HCT116 (cell line): ENCODE data around the gene PHKA2. TPM values are rescaled to one million over a fixed set of nuclear protein-coding genes. Genes with fewer than 3 reads are reported as not detected.

Experiments used
- ATAC-seq: fragments of 200-7000 bp; cut with Tn5 transposase; 2 replicates; pipeline ENCODE4 v1.9.1; 2020; ENCODE audit warnings: mild to moderate bottlenecking, moderate library complexity
- BruUV-seq: library from RNA; stranded (reverse); fragments of 400-500 nt; replicated peaks from 2 replicates; lab custom pipeline; 2021; lab: Mats Ljungman, UMichigan
- CTCF ChIA-PET: fragments of 300-600 bp; sonication (Branson Sonifier 250); formaldehyde crosslinking; loops from one replicate; lab custom pipeline; 2021; ENCODE audit warnings: antibody characterized with exemption; lab: Charles Lee
- POLR2A ChIA-PET: fragments of 300-600, 350-600 bp; sonication (Branson Sonifier 250); formaldehyde crosslinking; loops from one replicate; lab custom pipeline; 2021; ENCODE audit warnings: antibody characterized with exemption; lab: Charles Lee
- RAD21 ChIA-PET, 2 experiments: fragments of 300-600 bp; sonication (Branson Sonifier 250); formaldehyde crosslinking; loops; one replicate each; lab custom pipeline; 2023; ENCODE audit warnings: low total read pairs in 2 of 2; ENCODE audit not compliant: uncharacterized antibody in 2 of 2, unreplicated experiment in 2 of 2, low non-redundant PET in 1 of 2; lab: Charles Lee
- DNase-seq: peaks from one replicate; pipeline ENCODE4 v3.0.0-alpha.2; 2010; ENCODE audit warnings: low read depth, low spot score
- H2AFZ ChIP-seq: fragments of 200-600 bp; shearing (Covaris generic), sonication (generic); 2 replicates; pipeline ENCODE4 v1.6.1; 2017; ENCODE audit warnings: low read depth, mixed run types, mixed read lengths, antibody characterized with exemption, low read length; ENCODE audit not compliant: poor library complexity, severe bottlenecking
- H3K27ac ChIP-seq: 2 replicates; pipeline ENCODE4 v1.5.1; 2012; ENCODE audit warnings: low read depth, low read length
- H3K27me3 ChIP-seq: fragments of 200-600 bp; sonication (generic); 2 replicates; pipeline ENCODE4 v1.6.1; 2016; ENCODE audit warnings: mixed run types, low read length, mixed read lengths; ENCODE audit not compliant: insufficient read depth
- H3K36me3 ChIP-seq, 2 experiments: fragments of 200-500 bp in 1 of 2; fragments of 200-600 bp in 1 of 2; sonication (Bioruptor generic) in 1 of 2; sonication (generic) in 1 of 2; 2 replicates each; pipeline versions ENCODE4 v1.5.1 to v1.6.1; 2014 to 2016; ENCODE audit warnings: low read length in 2 of 2, inconsistent platforms in 1 of 2, mixed read lengths in 1 of 2, mixed run types in 1 of 2; ENCODE audit not compliant: insufficient read depth in 2 of 2, control insufficient read depth in 1 of 2
- H3K4me1 ChIP-seq, 2 experiments: fragments of 200-600 bp in 1 of 2; sonication (generic) in 1 of 2; 2 replicates each; pipeline versions ENCODE4 v1.5.1 to v1.6.1; 2012 to 2017; ENCODE audit warnings: low read length in 2 of 2, inconsistent platforms in 1 of 2, mild to moderate bottlenecking in 1 of 2, mixed read lengths in 1 of 2, mixed run types in 1 of 2, moderate library complexity in 1 of 2; ENCODE audit not compliant: insufficient read depth in 2 of 2, control insufficient read depth in 1 of 2
- H3K4me2 ChIP-seq: fragments of 200-600 bp; sonication (generic); 2 replicates; pipeline ENCODE4 v1.6.1; 2017; ENCODE audit warnings: mixed run types, low read length, mixed read lengths
- H3K4me3 ChIP-seq, 2 experiments: fragments of 200-600 bp in 1 of 2; sonication (generic) in 1 of 2; replicated peaks in 1 of 2; 2 replicates each; pipeline ENCODE4 v1.5.1; 2011 to 2016; ENCODE audit warnings: low read length in 2 of 2, control low read depth in 1 of 2, low read depth in 1 of 2, mild to moderate bottlenecking in 1 of 2, mixed read lengths in 1 of 2, mixed run types in 1 of 2
- H3K79me2 ChIP-seq: fragments of 200-600 bp; sonication (generic); 2 replicates; pipeline ENCODE4 v1.6.1; 2017; ENCODE audit warnings: mild to moderate bottlenecking, mixed run types, low read length, moderate library complexity, mixed read lengths; ENCODE audit not compliant: insufficient read depth
- H3K9ac ChIP-seq: fragments of 200-600 bp; sonication (generic); 2 replicates; pipeline ENCODE4 v1.6.1; 2016; ENCODE audit warnings: low read length, mixed read lengths
- H3K9me2 ChIP-seq: fragments of 200-600 bp; sonication (generic), shearing (Covaris generic); 2 replicates; pipeline ENCODE4 v1.6.1; 2017; ENCODE audit warnings: mixed run types, mild to moderate bottlenecking, moderate library complexity; ENCODE audit not compliant: insufficient read depth
- H3K9me3 ChIP-seq, 2 experiments: fragments of 200-500 bp in 1 of 2; fragments of 200-600 bp in 1 of 2; sonication (Bioruptor generic) in 1 of 2; sonication (generic) in 1 of 2; 2 replicates each; pipeline ENCODE4 v1.6.1; 2014 to 2017; ENCODE audit warnings: low read length in 2 of 2, mixed read lengths in 2 of 2, inconsistent platforms in 1 of 2, low read depth in 1 of 2, mild to moderate bottlenecking in 1 of 2, mixed run types in 1 of 2, moderate library complexity in 1 of 2; ENCODE audit not compliant: control insufficient read depth in 1 of 2, insufficient read depth in 1 of 2
- H4K20me1 ChIP-seq: fragments of 200-600 bp; sonication (generic), shearing (Covaris generic); 2 replicates; pipeline ENCODE4 v1.6.1; 2017; ENCODE audit warnings: mixed run types, mild to moderate bottlenecking, moderate library complexity; ENCODE audit not compliant: insufficient read depth
- CBX3 ChIP-seq: IDR thresholded peaks from 2 replicates; pipeline ENCODE4 v1.6.1; 2012; ENCODE audit warnings: low read depth
- CEBPB ChIP-seq: IDR thresholded peaks from 2 replicates; pipeline ENCODE4 v1.6.1; 2012; ENCODE audit warnings: low read depth
- EGR1 ChIP-seq: IDR thresholded peaks from 2 replicates; pipeline ENCODE4 v1.6.1; 2012; ENCODE audit warnings: low read depth
- FOSL1 ChIP-seq: IDR thresholded peaks from 2 replicates; pipeline ENCODE4 v1.6.1; 2012; ENCODE audit warnings: low read depth
- POLR2A ChIP-seq: IDR thresholded peaks from 2 replicates; pipeline ENCODE4 v1.7.0; 2011; ENCODE audit warnings: borderline replicate concordance; ENCODE audit not compliant: insufficient read depth, insufficient read length; ENCODE audit errors: extremely low read depth
- RAD21 ChIP-seq: IDR thresholded peaks from 2 replicates; pipeline ENCODE4 v1.6.1; 2012; ENCODE audit warnings: low read depth, mild to moderate bottlenecking
- SRF ChIP-seq: IDR thresholded peaks from 2 replicates; pipeline ENCODE4 v1.6.1; 2012; ENCODE audit warnings: low read depth
- TCF7L2 ChIP-seq: IDR thresholded peaks from 2 replicates; pipeline ENCODE4 v1.7.0; 2011; ENCODE audit warnings: borderline replicate concordance, inconsistent platforms; ENCODE audit not compliant: insufficient read depth, insufficient read length; ENCODE audit errors: extremely low read depth
- YY1 ChIP-seq: IDR thresholded peaks from 2 replicates; pipeline ENCODE4 v1.6.1; 2011; ENCODE audit warnings: low read length, low read depth, moderate library complexity, mild to moderate bottlenecking; ENCODE audit not compliant: insufficient replicate concordance; ENCODE audit errors: extremely low read depth
- ZFX ChIP-seq: fragments of 450-650 bp; IDR thresholded peaks from 2 replicates; pipeline ENCODE4 v1.6.1; 2017
- ZNF274 ChIP-seq: fragments of 200-500 bp; sonication (Bioruptor generic); IDR thresholded peaks from 2 replicates; pipeline ENCODE4 v1.6.1; 2014; ENCODE audit warnings: mild to moderate bottlenecking, low read depth, low read length, inconsistent platforms
- intact Hi-C: fragments of 100-400 bp; cut with micrococcal nuclease; formaldehyde crosslinking; loops from 2 replicates; pipeline ENCODE4 v1.10.0; 2022
- total RNA-seq: library from RNA; stranded (reverse); gene quantifications from one replicate; pipeline ENCODE4 v1.2.1, GENCODE V29; 2021; ENCODE audit not compliant: unreplicated experiment
- TF ChIP-seq, protein P1 (sequence below): IDR thresholded peaks from 2 replicates; pipeline ENCODE4 v1.6.1; 2012
- TF ChIP-seq, protein P2 (sequence below): IDR thresholded peaks from 2 replicates; pipeline ENCODE4 v1.6.1; 2011; ENCODE audit warnings: mild to moderate bottlenecking, low read length, moderate library complexity; ENCODE audit not compliant: insufficient replicate concordance; ENCODE audit errors: extremely low read depth
- TF ChIP-seq, protein P3 (sequence below): IDR thresholded peaks from 2 replicates; pipeline ENCODE4 v1.6.1; 2012; ENCODE audit warnings: low read depth
- TF ChIP-seq, protein P4 (sequence below): IDR thresholded peaks from 2 replicates; pipeline ENCODE4 v1.6.1; 2012

The PHKA2 gene
- total RNA-seq, 1 experiment from 2014 or later = 23.8 TPM

DNA sequence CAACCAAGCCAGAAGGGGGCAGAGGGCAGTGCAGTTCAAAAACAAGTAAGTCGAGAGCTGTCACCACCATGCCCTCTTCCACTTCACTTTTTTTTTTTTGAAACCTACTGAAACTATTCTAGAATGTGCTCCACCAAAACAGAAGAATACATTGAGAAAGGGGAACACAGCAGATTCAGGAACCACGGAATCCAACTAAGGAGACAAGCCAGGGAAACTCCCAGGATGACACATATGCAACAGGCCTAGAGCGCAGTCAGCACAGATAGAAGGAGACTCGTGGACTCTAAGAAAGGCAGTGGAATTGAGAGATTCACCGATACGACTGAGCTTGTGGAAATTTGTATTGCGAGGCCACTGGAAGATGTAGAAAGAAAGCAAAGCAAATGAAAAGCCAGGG, 66.1 kb downstream of the PHKA2 start:
- no peaks in the 10 kb centered on the region for H3K9me2 ChIP-seq
- DNase-seq (no peak), ATAC-seq (no peak)
- H3K4me1 ChIP-seq = no peaks in the 10 kb centered on the region
- no peaks in the 10 kb centered on the region for H3K79me2 ChIP-seq
- H3K27me3 ChIP-seq = no peaks in the 10 kb centered on the region
- peaks cover 2 to 5% of the 10 kb centered on the region in 2 experiments; a peak in 2 of 4 replicates for H3K36me3 ChIP-seq
- no peak overlapping the region for H3K4me2 ChIP-seq
- H3K9ac ChIP-seq = no peak overlapping the region
- CTCF ChIA-PET = no interaction called here
- H4K20me1 ChIP-seq = no peaks in the 10 kb centered on the region
- H3K9me3 ChIP-seq = no peaks in the 10 kb centered on the region
- no peak overlapping the region for H3K4me3 ChIP-seq
- POLR2A ChIA-PET = no interaction called here
- no peak overlapping the region for H2AFZ ChIP-seq
- intact Hi-C loops = no loop called here
- RAD21 ChIA-PET = no interaction called here
- BruUV-seq = no TSS peak
- TF ChIP-seq ZNF274 (no peak), TCF7L2 (no peak), RAD21 (no peak)
- TF ChIP-seq, protein P1, sequence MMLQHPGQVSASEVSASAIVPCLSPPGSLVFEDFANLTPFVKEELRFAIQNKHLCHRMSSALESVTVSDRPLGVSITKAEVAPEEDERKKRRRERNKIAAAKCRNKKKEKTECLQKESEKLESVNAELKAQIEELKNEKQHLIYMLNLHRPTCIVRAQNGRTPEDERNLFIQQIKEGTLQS = no peak
- no peak overlapping the region for H3K27ac ChIP-seq

DNA sequence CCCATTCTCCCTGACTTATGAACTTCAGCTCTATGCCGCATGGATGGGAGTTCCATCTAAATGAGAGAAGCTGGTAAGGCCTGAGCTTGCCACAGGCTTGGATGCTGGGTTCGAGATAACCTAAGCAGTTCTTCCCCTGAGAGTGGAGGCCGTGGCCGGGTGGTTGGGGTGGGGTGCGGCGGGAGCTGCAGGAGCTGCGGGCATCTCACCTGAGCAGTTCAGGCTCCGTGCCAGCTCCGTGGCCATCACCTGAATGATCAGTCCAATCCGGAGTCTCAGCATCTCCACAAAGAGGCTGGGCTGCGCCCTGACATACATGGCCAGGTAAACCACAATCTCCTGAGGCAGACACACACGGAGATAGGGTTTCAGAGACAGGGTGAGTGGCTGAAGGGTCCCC, 77.6 kb downstream of the PHKA2 start:
- ChIA-PET CTCF (no interaction called here), POLR2A (no interaction called here), RAD21 (no interaction called here)
- Histone ChIP-seq H2AFZ (no peak overlapping the region), H3K9me2 (no peaks in the 10 kb centered on the region), H3K9me3 (no peaks in the 10 kb centered on the region), H3K4me2 (no peak overlapping the region), H4K20me1 (no peaks in the 10 kb centered on the region), H3K36me3 (no peaks in the 10 kb centered on the region; a peak in 1 of 4 replicates), H3K79me2 (no peaks in the 10 kb centered on the region), H3K27me3 (no peaks in the 10 kb centered on the region), H3K4me1 (no peaks in the 10 kb centered on the region), H3K27ac (no peak overlapping the region), H3K9ac (no peak overlapping the region), H3K4me3 (no peak overlapping the region)
- no peak for DNase-seq
- no peak for ATAC-seq
- intact Hi-C loops = no loop called here
- BruUV-seq = no TSS peak
- TF ChIP-seq ZFX (no peak), FOSL1 (no peak), YY1 (no peak), RAD21 (no peak), CBX3 (no peak), EGR1 (no peak), SRF (no peak), TCF7L2 (no peak), CEBPB (no peak), ZNF274 (no peak), POLR2A (no peak)
- TF ChIP-seq, protein P2, sequence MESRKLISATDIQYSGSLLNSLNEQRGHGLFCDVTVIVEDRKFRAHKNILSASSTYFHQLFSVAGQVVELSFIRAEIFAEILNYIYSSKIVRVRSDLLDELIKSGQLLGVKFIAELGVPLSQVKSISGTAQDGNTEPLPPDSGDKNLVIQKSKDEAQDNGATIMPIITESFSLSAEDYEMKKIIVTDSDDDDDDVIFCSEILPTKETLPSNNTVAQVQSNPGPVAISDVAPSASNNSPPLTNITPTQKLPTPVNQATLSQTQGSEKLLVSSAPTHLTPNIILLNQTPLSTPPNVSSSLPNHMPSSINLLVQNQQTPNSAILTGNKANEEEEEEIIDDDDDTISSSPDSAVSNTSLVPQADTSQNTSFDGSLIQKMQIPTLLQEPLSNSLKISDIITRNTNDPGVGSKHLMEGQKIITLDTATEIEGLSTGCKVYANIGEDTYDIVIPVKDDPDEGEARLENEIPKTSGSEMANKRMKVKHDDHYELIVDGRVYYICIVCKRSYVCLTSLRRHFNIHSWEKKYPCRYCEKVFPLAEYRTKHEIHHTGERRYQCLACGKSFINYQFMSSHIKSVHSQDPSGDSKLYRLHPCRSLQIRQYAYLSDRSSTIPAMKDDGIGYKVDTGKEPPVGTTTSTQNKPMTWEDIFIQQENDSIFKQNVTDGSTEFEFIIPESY = no peak
- TF ChIP-seq, protein P3, sequence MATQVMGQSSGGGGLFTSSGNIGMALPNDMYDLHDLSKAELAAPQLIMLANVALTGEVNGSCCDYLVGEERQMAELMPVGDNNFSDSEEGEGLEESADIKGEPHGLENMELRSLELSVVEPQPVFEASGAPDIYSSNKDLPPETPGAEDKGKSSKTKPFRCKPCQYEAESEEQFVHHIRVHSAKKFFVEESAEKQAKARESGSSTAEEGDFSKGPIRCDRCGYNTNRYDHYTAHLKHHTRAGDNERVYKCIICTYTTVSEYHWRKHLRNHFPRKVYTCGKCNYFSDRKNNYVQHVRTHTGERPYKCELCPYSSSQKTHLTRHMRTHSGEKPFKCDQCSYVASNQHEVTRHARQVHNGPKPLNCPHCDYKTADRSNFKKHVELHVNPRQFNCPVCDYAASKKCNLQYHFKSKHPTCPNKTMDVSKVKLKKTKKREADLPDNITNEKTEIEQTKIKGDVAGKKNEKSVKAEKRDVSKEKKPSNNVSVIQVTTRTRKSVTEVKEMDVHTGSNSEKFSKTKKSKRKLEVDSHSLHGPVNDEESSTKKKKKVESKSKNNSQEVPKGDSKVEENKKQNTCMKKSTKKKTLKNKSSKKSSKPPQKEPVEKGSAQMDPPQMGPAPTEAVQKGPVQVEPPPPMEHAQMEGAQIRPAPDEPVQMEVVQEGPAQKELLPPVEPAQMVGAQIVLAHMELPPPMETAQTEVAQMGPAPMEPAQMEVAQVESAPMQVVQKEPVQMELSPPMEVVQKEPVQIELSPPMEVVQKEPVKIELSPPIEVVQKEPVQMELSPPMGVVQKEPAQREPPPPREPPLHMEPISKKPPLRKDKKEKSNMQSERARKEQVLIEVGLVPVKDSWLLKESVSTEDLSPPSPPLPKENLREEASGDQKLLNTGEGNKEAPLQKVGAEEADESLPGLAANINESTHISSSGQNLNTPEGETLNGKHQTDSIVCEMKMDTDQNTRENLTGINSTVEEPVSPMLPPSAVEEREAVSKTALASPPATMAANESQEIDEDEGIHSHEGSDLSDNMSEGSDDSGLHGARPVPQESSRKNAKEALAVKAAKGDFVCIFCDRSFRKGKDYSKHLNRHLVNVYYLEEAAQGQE = no peak
- TF ChIP-seq, protein P1 = no peak
- TF ChIP-seq, protein P4, sequence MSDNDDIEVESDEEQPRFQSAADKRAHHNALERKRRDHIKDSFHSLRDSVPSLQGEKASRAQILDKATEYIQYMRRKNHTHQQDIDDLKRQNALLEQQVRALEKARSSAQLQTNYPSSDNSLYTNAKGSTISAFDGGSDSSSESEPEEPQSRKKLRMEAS = no peak
